COLO829 (cell line): ENCODE measurements around the gene ZNF490.
"Not testable (repeated sequence)": the region's sequence is repeated elsewhere in the genome, so short reads cannot be mapped to it uniquely, and the experiment has no call there.

Experiments used
- DNase-seq: peaks from one replicate; pipeline ENCODE4 v3.0.0; 2012; ENCODE audit warnings: low spot score

Gene ZNF490

DNA sequence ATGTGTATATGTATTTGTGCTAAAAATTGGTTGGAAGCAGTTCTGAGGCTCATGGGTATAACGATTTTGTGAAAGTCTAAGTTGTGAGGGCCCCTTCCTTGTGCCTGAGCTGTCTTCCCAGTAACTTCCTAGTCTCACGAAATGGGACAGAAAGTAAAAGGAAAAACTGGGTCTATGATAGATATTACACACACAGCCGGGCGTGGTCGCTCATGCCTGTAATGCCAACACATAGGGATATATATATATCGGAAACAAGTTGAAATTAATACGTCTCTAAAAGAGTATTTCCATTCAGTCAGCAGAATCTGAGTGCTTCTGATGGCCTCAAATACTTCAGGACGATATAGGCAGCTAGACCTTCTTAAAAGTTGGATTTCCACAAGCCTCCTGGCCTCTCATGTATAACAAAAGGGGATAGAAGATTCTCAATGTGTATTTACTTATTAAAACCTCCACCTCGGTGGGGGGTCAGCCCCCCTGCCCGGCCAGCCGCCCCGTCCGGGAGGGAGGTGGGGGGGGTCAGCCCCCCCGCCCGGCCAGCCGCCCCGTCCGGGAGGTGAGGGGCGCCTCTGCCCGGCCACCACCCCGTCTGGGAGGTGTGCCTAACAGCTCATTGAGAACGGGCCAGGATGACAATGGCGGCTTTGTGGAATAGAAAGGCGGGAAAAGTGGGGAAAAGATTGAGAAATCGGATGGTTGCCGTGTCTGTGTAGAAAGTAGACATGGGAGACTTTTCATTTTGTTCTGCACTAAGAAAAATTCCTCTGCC lies 10.8 kb upstream of the ZNF490 start:
- not testable (repeated sequence) for DNase-seq

DNA sequence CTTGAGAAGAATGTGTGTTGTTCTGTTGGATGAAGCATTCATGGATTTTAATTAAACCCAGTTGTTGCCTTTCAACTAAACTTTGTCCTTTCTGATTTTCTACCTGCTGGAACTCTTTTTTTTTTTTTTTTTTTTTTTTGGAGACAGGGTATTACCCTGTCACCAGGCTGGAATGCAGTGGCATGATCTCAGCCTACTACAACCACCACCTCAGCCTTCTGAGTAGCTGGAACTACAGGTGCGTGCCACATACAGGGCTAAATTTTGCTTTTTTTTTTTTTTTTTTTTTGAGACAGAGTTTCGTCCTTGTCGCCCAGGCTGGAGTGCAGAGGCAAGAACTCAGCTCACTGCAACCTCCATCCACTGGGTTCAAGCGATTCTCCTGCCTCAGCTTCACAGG lies 7.0 kb upstream of the ZNF490 start:
- no peak for DNase-seq

- peak; percentile 74 for DNase-seq
Observed at GRCh38 chr19:12611361-12611699, 717 bp upstream of the ZNF490 start.

- no peak for DNase-seq
Observed at GRCh38 chr19:12607631-12608030, 3.0 kb downstream of the ZNF490 start.

DNA sequence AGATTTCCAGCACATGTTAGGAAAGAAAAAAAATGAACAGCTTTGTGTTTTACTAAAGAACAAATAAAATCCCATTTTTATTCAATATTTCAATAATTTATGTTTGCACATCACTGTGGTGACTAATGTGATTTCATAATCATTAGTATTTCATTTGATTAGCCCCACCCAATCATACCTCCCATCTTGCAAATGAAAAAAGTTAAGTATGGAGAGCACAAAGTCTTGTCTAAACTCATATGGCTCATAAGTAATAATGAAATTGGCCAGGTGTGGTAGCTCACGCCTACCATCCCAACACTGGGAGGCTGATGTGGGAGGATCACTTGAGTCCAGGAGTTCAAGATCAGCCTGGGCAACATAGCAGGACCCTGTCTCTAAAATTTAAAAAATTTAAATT lies 3.8 kb downstream of the ZNF490 start:
- no peak for DNase-seq

DNA sequence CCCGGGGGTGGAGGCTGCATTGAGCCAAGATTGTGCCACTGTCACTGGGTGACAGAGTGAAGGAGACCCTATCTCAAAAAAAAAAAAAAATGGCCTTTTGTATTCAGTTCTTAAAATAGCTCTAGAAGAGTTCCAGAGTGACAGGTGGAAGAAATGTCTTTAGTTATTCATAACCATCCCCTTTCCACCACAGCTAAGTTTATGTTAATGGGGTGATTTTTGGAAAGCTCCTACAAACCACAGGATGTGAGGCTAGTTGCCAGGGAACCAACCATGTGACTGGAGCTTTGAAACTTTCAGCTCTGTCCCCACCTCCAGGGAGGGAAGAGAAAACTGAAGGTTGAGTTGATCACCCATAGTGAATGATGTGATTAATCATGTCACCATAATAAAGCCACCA lies 6.9 kb downstream of the ZNF490 start:
- no peak for DNase-seq

- no peak for DNase-seq
Observed at GRCh38 chr19:12597594-12597993, 13.0 kb downstream of the ZNF490 start.

DNA sequence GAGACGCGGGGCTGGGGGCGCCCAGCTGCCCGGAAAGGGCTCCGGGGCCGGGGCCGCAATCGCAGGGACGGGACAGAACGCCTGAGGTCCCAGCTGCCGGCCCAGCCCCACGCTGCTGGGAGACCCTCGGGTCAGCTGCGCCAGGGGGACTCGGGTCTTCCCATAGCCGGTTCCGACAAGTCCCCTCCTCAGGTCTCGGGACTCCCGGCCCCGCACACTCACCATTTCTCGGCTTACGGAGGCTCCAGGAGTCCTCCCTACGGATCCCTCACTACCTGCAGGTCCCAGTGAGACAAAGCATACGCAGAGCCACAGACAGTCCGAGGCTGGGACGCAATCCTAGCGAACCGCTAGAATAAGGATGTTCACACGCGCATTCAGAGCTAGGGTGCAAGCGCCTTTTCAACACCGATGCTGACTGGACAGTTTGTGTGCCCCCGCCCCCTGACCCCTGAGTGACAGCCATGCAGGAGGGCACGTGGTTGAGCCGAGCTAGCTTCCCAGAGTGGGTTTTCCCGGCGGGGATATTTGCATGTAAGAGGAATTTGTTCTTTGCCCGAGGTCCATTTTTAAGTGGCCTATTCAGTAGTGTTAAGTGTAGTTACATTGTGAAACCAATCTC lies 13.6 kb downstream of the ZNF490 start:
- DNase-seq: no peak

- DNase-seq: no peak
Observed at GRCh38 chr19:12596485-12596884, 14.1 kb downstream of the ZNF490 start.

DNA sequence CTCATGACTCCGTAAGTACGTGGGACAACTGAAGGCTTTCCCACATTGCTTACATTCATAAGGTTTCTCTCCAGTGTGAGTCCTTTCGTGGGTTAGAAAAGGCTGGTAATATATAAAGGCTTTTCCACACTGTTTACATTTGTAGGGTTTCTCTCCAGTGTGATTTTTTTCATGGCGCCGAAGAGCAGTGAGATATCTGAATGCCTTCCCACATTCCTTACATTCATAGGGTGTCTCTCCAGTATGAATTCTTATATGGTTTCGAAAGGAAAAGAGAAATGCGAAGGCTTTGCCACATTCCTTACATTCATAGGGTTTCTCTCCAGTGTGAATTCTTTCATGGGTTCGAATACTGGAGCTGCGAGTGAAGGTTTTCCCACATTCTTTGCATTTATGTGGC lies 29.5 kb downstream of the ZNF490 start:
- DNase-seq: no peak

- DNase-seq: no peak
Observed at GRCh38 chr19:12580180-12580694, 30.4 kb downstream of the ZNF490 start.

DNA sequence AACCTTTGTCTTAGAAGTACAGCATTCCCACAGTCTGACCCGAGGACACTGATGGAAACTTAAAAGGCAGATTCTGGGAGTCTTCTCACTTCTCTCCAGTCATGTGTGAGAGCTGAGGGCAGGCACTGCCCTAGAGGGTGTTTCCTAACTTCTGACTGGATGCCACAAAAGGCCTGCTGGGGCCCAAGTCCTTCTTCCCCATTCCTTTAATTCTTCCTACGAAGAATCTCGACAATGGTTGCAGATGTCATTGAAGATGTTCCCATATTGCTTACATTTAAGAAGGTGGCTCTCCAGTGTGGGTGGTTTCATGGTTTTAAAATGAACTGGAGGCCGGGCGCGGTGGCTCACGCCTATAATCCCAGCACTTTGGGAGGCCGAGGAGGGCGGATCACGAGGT lies 32.0 kb downstream of the ZNF490 start:
- no peak for DNase-seq

DNA sequence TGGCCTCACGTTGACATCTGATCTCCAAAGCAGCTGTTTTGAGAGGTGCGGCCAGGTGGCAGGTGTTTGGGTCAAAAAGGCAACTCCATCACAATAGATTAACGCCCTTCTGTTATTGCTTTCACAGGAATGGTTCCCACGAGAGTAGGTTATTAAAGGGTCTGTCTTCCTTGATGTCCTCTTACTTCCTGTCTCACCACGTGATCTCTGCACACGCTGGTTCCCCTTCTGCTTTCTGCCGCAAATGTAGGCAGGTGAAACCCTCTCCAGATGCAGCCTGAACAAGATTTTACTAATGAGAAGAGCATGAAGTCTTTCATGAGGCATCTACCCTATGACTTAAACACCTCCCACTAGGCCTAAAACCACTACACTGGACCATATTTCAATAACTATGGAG lies 36.6 kb downstream of the ZNF490 start:
- DNase-seq: no peak

DNA sequence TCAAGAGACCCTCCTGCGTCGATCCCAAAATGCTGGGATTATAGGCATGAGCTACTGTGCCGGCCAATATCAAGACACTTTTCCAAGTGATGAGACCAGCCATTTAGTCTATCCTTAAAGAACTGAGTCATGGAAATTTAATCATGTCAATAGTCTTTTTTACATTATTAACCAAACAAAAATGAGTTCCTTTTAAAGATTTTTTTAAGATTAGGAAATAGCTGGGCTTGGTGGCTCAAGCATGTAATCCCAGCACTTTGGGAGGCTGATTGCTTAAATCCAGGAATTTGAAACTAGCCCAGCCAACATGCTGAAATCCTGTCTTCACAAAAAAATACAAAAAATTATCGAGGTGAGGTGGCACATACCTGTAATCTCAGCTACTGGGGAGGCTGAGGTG lies 42.7 kb downstream of the ZNF490 start:
- DNase-seq: no peak

DNA sequence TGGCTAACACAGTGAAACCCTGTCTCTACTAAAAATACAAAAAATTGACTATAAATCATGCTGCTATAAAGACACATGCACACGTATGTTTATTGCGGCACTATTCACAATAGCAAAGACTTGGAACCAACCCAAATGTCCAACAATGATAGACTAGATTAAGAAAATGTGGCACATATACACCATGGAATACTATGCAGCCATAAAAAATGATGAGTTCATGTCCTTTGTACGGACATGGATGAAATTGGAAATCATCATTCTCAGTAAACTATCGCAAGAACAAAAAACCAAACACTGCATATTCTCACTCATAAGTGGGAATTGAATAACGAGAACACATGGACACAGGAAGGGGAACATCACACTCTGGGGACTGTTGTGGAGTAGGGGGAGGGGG lies 44.2 kb downstream of the ZNF490 start:
- DNase-seq: not testable (repeated sequence)

- peak; percentile 89 for DNase-seq
Observed at GRCh38 chr19:12564016-12564664, 46.5 kb downstream of the ZNF490 start.

- no peak for DNase-seq
Observed at GRCh38 chr19:12555456-12555930, 55.1 kb downstream of the ZNF490 start.

GRCh38 chr19:12551060-12551832 lies 59.4 kb downstream of the ZNF490 start, which contains the start of gene ZNF564:
Gene ZNF564 (minus strand): TSS chr19:12551482. CDS start chr19:12551332, 150 bp downstream.
- peak; percentile 95 for DNase-seq

DNA sequence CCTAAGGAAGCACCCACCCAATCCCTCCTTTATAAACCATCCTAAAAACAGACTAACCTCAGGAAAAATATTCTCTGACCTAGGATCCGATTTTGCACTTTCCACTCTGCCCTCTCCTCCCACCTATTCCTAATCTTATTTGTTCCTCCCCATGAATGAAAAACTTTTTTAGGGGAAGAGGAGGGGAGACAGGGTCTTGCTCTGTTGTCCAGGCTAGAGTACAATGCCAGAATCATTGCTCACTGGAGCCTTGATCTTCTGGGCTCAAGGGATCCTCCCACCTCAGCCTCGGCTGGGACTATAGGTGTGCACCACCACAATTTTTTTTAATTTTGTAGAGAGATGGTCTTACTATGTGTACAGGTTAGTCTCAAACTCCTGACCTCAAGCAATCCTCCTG lies 63.7 kb downstream of the ZNF490 start:
- DNase-seq: no peak

DNA sequence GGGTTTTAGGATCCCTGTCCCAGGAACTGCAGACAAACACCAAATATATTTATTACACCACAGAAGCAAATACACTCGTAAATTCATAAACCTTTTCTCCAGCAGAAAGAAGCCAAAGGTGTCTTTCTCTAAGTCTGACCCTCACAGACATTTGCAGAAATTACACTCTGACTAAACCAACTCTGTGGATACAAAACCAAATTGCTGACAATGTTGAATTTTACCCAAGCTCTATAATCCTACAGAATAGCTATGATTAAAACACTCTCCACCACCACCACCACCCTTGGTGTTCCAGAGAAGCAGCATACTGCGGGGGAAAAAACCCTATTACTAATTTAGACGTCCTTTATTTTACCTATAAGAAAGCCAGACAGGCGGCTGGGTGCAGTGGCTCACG lies 64.5 kb downstream of the ZNF490 start:
- DNase-seq: no peak

- DNase-seq: no peak
Observed at GRCh38 chr19:12545267-12545666, 65.3 kb downstream of the ZNF490 start.

DNA sequence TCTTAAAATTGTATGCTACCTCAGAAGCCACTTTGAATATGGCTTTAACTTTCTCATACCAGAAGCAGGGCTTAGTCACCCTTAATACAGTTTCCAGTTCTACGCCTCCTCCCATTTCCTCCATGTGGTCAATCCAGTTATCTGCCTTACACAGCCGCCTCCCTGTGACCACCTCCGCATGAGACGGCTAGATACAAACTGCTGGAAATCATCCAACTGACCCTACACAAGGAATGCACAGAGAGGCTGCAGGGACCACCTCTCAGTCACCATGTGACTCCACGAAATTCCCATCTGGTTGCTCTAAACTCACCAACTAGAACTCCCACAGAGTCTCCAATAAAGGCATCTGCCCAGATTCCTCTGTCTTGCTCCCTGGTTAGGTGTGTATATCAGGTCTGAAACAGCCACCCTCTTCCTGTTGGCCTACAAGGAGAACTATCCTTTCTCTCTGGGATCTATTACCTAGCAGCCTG lies 66.2 kb downstream of the ZNF490 start:
- DNase-seq: no peak
